ENCODE measurements around the gene HDDC3.

GRCh38 chr15:90883526-90883975 lies 48.8 kb downstream of the HDDC3 start:
- TF ChIP-seq CTCF (conservative IDR thresholded peaks at IDR 0.05) = no peak
- TF ChIP-seq ZFX (IDR thresholded peaks at IDR 0.05) = no peak
